Large intestine (tissue), 3 donors: ENCODE data around the gene TMEM115. TPM values are rescaled to one million over a fixed set of nuclear protein-coding genes. Genes with fewer than 3 reads are reported as not detected.

Source experiments
- DNase-seq, 2 donors: peaks; one replicate each; pipeline versions ENCODE4 v3.0.0 to v3.0.0-alpha.2; 2013
- H3K27ac ChIP-seq: one replicate; pipeline ENCODE4 v1.5.1; 2013; ENCODE audit warnings: low read length
- H3K27me3 ChIP-seq: 2 replicates; pipeline ENCODE4 v1.6.1; 2013; ENCODE audit warnings: low read length; ENCODE audit not compliant: control insufficient read depth, insufficient read depth
- H3K36me3 ChIP-seq: 2 replicates; pipeline ENCODE4 v1.6.1; 2013; ENCODE audit warnings: low read length; ENCODE audit not compliant: control insufficient read depth, insufficient read depth
- H3K4me1 ChIP-seq: one replicate; pipeline ENCODE4 v1.6.1; 2013; ENCODE audit warnings: low read length; ENCODE audit not compliant: control insufficient read depth, insufficient read depth
- H3K4me3 ChIP-seq: one replicate; pipeline ENCODE4 v1.5.1; 2013; ENCODE audit warnings: low read length
- H3K9me3 ChIP-seq: one replicate; pipeline ENCODE4 v1.6.1; 2013; ENCODE audit warnings: mild to moderate bottlenecking, low read depth, low read length, moderate library complexity; ENCODE audit not compliant: control insufficient read depth
- WGBS: methylation state at CpG from one replicate; pipeline ENCODE4 v1.1.5; 2013; ENCODE audit warnings: low lambda C conversion rate; ENCODE audit not compliant: insufficient coverage; 5-methylcytosine and 5-hydroxymethylcytosine counted together
- polyA plus RNA-seq: library from polyadenylated mRNA; unstranded; fragments of 120-200 nt; gene quantifications from one replicate; pipeline ENCODE4 v1.2.1, GENCODE V29; 2013

Gene TMEM115
- polyA plus RNA-seq, 1 donor = 44.2 TPM

DNA sequence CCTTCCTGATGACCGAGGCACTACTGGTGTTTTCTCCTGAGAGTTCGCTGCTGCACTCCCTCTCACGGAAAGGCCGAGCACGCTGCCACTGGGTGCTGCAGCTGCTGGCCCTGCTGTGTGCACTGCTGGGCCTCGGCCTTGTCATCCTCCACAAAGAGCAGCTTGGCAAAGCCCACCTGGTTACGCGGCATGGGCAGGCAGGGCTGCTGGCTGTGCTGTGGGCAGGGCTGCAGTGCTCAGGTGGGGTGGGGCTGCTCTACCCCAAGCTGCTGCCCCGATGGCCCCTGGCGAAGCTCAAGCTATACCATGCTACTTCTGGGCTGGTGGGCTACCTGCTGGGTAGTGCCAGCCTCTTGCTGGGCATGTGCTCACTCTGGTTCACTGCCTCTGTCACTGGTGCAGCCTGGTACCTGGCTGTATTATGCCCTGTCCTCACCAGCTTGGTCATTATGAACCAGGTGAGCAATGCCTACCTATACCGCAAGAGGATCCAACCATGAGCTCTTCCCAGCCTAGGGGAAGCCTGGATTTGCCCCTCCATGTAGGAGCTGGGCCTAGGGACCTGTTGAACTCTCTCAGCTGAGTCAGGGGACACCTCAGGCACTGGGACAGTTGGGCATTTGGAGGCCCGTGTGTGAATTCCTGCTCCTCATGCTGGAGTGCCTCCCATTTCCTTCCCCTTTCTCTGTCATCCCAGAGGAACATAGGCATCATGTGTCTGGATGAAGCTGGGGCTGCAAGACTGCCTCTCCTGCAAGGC, 5.9 kb downstream of the TMEM115 start:
- DNase-seq = no peak
- no peaks in the 10 kb centered on the region for H3K27me3 ChIP-seq
- H3K27ac ChIP-seq = no peak overlapping the region
- peaks cover 53% of the 10 kb centered on the region for H3K4me1 ChIP-seq
- H3K9me3 ChIP-seq = peaks cover 2% of the 10 kb centered on the region
- H3K4me3 ChIP-seq = no peak overlapping the region
- peaks cover 58% of the 10 kb centered on the region for H3K36me3 ChIP-seq
- no CpG with 5 or more reads among the region's 12 CpGs for WGBS

DNA sequence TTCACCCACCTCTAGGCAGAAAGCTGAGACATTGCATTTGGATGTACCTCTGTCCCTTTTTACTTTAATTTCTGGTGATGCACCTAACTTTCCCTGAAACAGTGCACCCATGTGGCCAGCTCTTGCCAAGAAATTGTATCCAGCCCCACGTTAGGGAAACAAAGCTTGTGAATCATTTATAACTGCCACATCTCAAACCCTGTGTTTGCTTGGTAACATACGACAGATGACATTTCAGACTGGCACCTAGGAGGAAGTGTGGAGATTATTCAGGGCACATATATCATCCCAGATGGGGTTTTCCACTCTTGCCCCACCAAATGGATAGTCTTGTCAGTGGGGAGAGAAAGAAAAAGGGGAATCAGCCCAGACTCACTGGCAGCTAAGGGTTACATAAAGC, 6.5 kb downstream of the TMEM115 start:
- Histone ChIP-seq H3K4me3 (no peak overlapping the region), H3K4me1 (peaks cover 48% of the 10 kb centered on the region), H3K9me3 (no peaks in the 10 kb centered on the region), H3K36me3 (peaks cover 65% of the 10 kb centered on the region), H3K27ac (no peak overlapping the region), H3K27me3 (no peaks in the 10 kb centered on the region)
- no CpG with 5 or more reads among the region's 2 CpGs for WGBS
- no peak for DNase-seq

DNA sequence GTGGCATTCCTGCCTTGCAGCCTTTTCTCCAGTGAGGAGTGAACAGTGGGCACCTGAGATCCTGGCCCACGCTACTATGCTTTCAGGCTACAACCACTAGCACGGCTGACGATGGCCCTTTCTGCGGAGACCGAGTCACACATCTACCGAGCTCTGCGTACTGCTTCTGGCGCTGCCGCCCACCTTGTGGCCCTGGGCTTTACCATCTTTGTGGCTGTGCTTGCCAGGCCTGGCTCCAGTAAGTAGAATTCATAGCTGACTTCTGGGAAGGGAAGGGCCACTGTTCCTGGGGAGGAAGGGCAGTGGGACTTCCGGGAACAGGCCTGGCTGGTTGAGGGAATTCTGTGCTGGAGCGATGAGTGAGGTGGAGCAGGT, 8.0 kb downstream of the TMEM115 start:
- no peaks in the 10 kb centered on the region for H3K9me3 ChIP-seq
- DNase-seq = no peak
- no peaks in the 10 kb centered on the region for H3K27me3 ChIP-seq
- peak overlapping the region; percentile 82 for H3K4me3 ChIP-seq
- WGBS = no CpG with 5 or more reads among the region's 11 CpGs
- H3K36me3 ChIP-seq = peaks cover 61% of the 10 kb centered on the region
- H3K27ac ChIP-seq = no peak overlapping the region
- peaks cover 33% of the 10 kb centered on the region for H3K4me1 ChIP-seq

DNA sequence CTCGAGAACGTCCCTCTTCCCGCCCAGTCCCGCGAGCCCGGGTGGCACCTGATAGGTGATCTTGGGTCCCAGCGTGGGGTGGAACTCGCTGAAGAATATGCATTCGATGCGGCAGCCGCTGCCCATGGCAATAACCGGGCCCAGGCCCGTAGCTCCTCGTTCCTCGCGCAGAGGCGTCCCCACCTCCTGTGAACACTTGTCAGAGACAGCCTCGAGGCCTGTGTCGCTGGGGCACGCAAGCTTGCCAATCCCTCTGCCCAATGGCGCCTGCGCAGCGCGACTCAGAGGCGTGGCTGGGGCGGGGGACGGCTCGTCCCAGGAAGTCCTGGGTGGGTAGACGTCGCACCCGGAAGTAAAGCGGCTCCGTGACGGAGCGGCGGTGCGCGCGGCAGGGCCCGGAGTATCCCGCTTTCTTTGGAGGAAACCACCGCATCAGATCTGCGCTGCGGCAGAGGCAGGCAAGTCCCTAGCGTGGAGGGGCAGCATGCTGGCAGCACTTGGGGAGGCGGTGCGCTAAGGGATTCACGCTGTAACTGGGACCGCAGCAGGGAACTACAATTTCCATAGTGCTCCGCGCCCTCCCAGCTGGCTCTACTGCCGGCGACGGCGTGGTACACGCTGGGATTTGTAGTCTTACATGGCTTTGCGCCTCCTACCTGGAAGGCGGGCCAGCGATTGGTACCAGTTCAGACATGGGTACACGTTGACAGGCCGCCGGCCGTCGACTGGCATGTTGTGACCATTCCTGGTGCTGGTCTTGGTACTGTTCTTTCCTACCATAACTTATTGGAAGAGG, 8.6 kb downstream of the TMEM115 start, which contains the start of the genes CYB561D2 and NPRL2:
CYB561D2 (plus strand) TSS at position 336 of the 796 bp plus-strand sequence. CDS start 572 bp downstream, outside the sequence.
NPRL2 (minus strand) TSS at position 249 of the 796 bp plus-strand sequence; CDS start at position 126, 123 bp downstream.
- H3K4me1 ChIP-seq = peaks cover 30% of the 10 kb centered on the region
- no CpG with 5 or more reads among the region's 64 CpGs for WGBS
- DNase-seq = peak; percentile 95 to 98
- H3K4me3 ChIP-seq = peak within 1 kb of the TSS; percentile 82
- peaks cover 55% of the 10 kb centered on the region for H3K36me3 ChIP-seq
- H3K27ac ChIP-seq = peak within 1 kb of the TSS; percentile 84
- H3K9me3 ChIP-seq = no peaks in the 10 kb centered on the region
- H3K27me3 ChIP-seq = no peaks in the 10 kb centered on the region

DNA sequence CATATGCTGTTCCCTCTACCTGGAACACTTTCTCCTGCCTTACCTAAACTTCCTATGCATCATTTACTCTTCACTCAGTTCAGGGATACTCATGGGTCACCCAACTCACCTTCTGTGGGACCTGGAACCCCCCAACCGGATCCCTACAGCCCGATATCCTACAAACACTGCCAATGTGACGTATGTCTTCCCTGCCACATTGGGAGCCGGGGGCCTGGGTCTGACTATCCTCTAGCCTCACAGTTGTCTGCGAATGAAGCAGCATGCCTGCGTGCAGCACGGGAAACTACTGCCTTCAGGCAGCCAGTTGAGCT, 9.2 kb downstream of the TMEM115 start:
- Histone ChIP-seq H3K27me3 (no peaks in the 10 kb centered on the region), H3K27ac (peak overlapping the region; percentile 34), H3K4me3 (peak overlapping the region; percentile 82), H3K4me1 (peaks cover 31% of the 10 kb centered on the region), H3K9me3 (no peaks in the 10 kb centered on the region), H3K36me3 (peaks cover 50% of the 10 kb centered on the region)
- DNase-seq = no peak
- WGBS = no CpG with 5 or more reads among the region's 7 CpGs

DNA sequence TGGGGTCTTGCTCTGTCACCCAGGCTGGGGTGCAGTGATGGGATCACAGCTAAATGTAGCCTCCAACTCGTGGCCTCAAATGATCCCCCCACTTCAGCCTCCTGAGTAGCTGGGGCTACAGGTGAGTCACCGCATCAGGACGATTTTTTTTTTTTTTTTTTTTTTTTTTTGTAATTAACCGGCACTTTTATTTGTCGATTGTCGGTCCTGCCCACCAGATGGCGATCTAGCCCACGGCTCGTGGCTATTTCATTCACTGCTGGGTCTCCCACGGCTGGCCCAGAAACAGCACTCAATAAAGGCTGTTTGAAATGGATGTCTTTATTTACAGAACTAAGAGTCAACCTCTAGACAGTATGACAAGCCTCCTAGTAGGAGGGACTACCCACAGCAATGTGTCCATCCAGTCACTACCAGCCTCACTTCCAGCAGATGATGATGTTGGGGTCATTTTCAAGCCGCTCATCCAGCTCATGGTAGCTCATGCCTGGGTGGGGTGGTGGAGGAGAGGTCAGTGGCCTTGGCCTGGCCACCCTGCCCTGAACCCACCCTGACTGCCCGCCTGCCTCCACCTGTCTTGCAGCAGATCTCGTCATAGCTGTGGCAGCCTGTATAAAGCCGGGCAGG, 12.0 kb downstream of the TMEM115 start:
- H3K4me3 ChIP-seq = no peak overlapping the region
- H3K36me3 ChIP-seq = peaks cover 26% of the 10 kb centered on the region
- no peaks in the 10 kb centered on the region for H3K27me3 ChIP-seq
- no peaks in the 10 kb centered on the region for H3K9me3 ChIP-seq
- H3K27ac ChIP-seq = no peak overlapping the region
- peaks cover 33% of the 10 kb centered on the region for H3K4me1 ChIP-seq
- WGBS = no CpG with 5 or more reads among the region's 14 CpGs
- peak; percentile 59 to 64 for DNase-seq

DNA sequence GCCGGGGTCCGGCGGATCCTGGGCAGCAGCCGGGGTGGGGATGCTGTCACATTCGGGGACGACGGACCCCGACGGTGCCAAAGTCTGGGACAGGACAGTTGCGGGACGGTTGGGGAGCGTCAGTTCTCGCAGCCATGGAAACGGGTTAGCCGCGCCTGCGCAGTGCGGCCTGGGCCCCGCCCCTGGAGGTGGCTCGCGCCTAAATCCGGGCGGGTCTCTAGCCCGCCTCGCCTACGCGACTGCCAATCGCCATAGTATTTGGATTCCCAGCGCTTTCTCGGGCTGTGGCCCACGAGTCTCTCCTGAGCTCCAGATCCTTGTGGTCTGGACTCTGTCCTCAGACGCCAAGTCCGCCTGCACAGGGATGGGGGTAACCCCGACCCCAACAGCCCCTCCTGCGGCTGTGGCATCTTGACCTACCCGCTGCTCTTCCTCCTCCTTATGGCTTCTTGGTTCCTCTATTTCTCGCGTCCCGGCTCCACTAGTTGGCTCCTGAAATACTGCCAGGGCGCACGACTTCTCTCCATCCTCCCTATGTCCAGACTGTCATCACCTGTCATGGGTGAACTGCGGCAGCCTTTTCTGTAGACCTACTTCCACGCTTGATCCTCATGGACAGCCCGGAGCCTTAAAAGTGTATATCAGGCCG, 13.6 kb downstream of the TMEM115 start, which contains the start of gene ZMYND10:
ZMYND10 (minus strand) TSS at position 147 of the 649 bp plus-strand sequence. CDS start 153 bp downstream, outside the sequence.
- peaks cover 26% of the 10 kb centered on the region for H3K4me1 ChIP-seq
- no CpG with 5 or more reads among the region's 45 CpGs for WGBS
- H3K4me3 ChIP-seq = peak within 1 kb of the TSS; percentile 27
- H3K9me3 ChIP-seq = no peaks in the 10 kb centered on the region
- H3K36me3 ChIP-seq = peaks cover 20% of the 10 kb centered on the region
- DNase-seq = peak in 1 of 2 donors; percentile 42
- H3K27me3 ChIP-seq = peaks cover 10% of the 10 kb centered on the region
- no peak within 1 kb of the TSS for H3K27ac ChIP-seq

DNA sequence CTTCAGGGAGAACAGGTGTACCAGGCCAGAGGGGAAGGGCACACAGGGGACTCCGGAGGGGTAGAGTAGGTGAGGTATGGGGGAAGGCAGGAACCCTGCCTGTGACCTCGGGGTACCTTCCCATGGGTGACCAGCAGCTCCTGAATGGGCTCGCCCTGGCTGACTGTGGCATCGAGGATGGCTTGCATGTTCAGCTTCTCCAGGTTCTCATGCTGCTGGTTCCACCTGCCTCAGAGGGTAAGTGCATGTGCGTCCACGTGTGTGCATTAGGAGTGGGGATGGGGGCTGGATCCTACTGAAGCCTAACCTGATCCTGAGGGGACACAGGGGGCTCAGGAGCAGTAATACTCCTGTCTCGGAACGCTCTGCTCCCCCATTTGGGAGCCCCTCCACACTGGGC, 14.3 kb downstream of the TMEM115 start:
- Histone ChIP-seq H3K4me1 (peaks cover 22% of the 10 kb centered on the region), H3K9me3 (peaks cover 3% of the 10 kb centered on the region), H3K27ac (no peak overlapping the region), H3K4me3 (peak overlapping the region; percentile 27), H3K36me3 (peaks cover 20% of the 10 kb centered on the region), H3K27me3 (peaks cover 16% of the 10 kb centered on the region)
- no CpG with 5 or more reads among the region's 8 CpGs for WGBS
- no peak for DNase-seq

DNA sequence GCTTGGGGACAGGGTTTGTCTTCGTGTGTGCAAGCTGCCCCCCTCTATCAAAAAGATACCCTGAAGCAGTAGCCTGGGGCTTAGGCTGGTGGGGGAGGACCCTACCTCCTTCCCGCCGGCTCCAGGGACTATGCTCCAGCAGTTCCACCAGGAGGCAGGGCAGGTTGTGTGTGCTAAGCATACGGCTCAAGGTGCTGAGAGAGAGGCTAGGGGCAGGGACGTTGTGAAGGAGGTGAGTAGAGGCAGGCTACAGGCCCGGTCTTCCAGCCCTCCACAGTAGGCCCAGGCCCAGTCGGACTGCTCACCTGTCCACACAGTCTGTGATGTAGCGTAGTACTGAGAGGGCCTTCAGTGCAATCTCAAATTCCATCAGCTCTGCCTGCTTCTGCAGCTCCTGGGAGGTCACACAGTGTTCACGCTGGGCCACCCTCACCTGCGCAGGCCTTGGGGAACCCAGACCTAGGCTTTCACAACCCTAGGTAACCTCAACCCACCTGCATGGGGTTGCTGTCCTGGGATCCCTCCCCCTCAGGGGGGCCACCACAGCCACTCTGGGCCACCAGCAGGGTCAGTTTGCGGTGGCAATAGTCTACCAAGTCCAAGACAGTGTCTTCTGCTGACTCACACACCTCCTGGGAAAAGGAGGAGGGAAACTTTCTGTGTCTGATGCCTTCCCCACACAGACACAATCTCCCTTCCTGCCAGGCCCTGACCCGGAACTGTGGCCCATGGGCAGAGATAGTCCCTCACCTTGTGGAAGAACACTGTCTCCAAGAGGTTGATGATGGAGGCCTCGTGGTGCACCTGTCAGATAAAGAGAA, 16.3 kb downstream of the TMEM115 start:
- Histone ChIP-seq H3K4me1 (peaks cover 13% of the 10 kb centered on the region), H3K27ac (no peak overlapping the region), H3K36me3 (peaks cover 7% of the 10 kb centered on the region), H3K27me3 (peaks cover 20% of the 10 kb centered on the region), H3K4me3 (no peak overlapping the region), H3K9me3 (peaks cover 3% of the 10 kb centered on the region)
- DNase-seq = no peak
- no CpG with 5 or more reads among the region's 13 CpGs for WGBS
